PC-9 (cell line): Measurements from ENCODE around the gene KCNJ10.

Experiments used
- EZH2 ChIP-seq: fragments of 200-600 bp; sonication (generic); IDR thresholded peaks from 2 replicates; pipeline ENCODE4 v1.8.0; 2017; ENCODE audit warnings: antibody characterized with exemption, low read depth
- TF ChIP-seq, protein P1 (sequence below): fragments of 200-600 bp; sonication (generic); conservative IDR thresholded peaks from 2 replicates; pipeline ENCODE4 v1.6.1; 2017; ENCODE audit warnings: mixed run types, antibody characterized with exemption, mild to moderate bottlenecking, moderate library complexity

- TF ChIP-seq, protein P1, sequence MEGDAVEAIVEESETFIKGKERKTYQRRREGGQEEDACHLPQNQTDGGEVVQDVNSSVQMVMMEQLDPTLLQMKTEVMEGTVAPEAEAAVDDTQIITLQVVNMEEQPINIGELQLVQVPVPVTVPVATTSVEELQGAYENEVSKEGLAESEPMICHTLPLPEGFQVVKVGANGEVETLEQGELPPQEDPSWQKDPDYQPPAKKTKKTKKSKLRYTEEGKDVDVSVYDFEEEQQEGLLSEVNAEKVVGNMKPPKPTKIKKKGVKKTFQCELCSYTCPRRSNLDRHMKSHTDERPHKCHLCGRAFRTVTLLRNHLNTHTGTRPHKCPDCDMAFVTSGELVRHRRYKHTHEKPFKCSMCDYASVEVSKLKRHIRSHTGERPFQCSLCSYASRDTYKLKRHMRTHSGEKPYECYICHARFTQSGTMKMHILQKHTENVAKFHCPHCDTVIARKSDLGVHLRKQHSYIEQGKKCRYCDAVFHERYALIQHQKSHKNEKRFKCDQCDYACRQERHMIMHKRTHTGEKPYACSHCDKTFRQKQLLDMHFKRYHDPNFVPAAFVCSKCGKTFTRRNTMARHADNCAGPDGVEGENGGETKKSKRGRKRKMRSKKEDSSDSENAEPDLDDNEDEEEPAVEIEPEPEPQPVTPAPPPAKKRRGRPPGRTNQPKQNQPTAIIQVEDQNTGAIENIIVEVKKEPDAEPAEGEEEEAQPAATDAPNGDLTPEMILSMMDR, result no peak
- TF ChIP-seq EZH2, result no peak
These were observed 24.3 kb downstream of the KCNJ10 start for GRCh38 chr1:160045653-160046052.
